ENCODE results near the gene FMNL2. TPM values are rescaled to one million over a fixed set of nuclear protein-coding genes. Genes with fewer than 3 reads are reported as not detected.

Gene FMNL2
- total RNA-seq, 1 experiment from 2014 or later = 16.3 TPM

- in situ Hi-C loops (cut with HindIII; ENCODE audit: low sequenced_read_pairs) = no loop called here
- no peak for DNase-seq (ENCODE audit: low spot score)
Observed at GRCh38 chr2:152395103-152395502, 60.1 kb downstream of the FMNL2 start.

DNA sequence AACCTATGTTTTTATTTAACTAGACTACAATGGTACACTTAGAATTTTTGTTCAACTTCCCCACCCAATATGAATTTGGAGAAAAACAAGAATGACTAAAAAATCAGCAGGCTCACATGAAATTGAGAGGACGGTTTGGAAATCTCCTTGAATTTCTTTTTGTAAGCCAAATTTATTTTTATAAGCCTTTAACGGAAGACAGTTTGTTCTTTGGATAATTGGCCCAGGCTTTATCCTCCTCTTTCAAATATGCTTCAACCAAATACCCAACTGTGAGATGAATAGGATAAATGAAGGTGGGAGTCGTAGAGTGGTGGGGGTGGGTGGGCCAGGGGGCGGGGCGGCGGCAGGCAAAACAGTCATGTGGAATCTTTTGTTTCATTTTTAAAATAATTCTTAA, 60.6 kb downstream of the FMNL2 start:
- in situ Hi-C loops (cut with HindIII; ENCODE audit: low sequenced_read_pairs) = no loop called here
- no peak for DNase-seq (ENCODE audit: low spot score)

GRCh38 chr2:152396051-152396511, 61.1 kb downstream of the FMNL2 start:
- no peak for DNase-seq (ENCODE audit: low spot score)
- in situ Hi-C loops (cut with HindIII; ENCODE audit: low sequenced_read_pairs) = no loop called here

GRCh38 chr2:152396763-152397162, 61.8 kb downstream of the FMNL2 start:
- in situ Hi-C loops (cut with HindIII; ENCODE audit: low sequenced_read_pairs) = no loop called here
- no peak for DNase-seq (ENCODE audit: low spot score)

DNA sequence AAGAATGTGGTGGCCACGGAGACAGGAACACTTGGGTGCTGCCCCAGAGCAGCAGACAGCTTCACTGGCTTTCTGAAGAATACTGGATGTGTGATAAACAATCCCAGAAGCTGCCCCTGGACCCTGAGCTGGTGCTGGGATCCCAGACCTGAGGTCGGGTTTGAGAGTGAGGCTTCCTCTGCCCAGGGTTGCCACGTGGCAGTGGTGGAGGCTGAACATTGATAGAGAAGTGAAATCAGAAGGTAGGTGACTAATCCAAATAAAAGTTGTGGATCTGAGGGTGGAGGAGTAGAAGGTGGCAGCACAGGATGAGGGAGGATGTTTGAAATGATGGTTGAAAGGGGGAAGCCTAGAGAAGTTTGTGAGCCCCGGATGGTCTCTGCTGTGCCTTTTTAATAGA, 64.0 kb downstream of the FMNL2 start:
- DNase-seq (ENCODE audit: low spot score) = no peak
- in situ Hi-C loops (cut with HindIII; ENCODE audit: low sequenced_read_pairs) = no loop called here

DNA sequence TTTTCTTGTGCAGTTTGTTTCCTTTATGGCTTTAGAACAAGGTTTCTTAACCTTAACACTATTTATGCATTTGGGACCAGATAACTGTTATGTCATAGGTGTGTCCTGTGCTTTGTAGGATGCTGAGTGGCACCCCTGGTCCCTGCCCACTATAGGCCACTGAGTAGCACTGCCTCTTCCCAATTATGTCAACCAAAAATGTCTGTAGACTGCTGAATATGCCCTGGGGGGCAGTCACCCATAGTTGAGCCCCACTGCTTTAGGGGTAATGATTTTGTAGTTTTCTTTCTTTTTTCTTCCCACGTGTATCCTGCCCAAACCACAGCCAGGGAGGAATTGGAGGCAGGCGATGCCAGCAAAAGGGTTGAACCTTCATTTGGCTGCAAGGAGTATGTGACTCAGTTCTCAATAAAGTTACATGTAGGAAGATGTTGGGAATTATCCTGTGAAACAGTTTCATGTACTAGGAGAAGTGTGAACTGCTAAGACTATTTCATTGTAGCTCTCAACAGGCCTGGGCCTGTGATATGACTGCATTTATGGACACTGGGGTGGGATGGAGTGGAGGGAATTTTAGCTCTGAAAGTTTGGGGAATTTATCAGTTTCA, 65.7 kb downstream of the FMNL2 start:
- in situ Hi-C loops (cut with HindIII; ENCODE audit: low sequenced_read_pairs) = no loop called here

GRCh38 chr2:152402780-152403759, 68.1 kb downstream of the FMNL2 start:
- in situ Hi-C loops (cut with HindIII; ENCODE audit: low sequenced_read_pairs) = no loop called here
- no peak for DNase-seq (ENCODE audit: low spot score)

More for the DNA sequence above, 65.7 kb downstream of the FMNL2 start:
- no peak for DNase-seq (ENCODE audit: low spot score)

DNA sequence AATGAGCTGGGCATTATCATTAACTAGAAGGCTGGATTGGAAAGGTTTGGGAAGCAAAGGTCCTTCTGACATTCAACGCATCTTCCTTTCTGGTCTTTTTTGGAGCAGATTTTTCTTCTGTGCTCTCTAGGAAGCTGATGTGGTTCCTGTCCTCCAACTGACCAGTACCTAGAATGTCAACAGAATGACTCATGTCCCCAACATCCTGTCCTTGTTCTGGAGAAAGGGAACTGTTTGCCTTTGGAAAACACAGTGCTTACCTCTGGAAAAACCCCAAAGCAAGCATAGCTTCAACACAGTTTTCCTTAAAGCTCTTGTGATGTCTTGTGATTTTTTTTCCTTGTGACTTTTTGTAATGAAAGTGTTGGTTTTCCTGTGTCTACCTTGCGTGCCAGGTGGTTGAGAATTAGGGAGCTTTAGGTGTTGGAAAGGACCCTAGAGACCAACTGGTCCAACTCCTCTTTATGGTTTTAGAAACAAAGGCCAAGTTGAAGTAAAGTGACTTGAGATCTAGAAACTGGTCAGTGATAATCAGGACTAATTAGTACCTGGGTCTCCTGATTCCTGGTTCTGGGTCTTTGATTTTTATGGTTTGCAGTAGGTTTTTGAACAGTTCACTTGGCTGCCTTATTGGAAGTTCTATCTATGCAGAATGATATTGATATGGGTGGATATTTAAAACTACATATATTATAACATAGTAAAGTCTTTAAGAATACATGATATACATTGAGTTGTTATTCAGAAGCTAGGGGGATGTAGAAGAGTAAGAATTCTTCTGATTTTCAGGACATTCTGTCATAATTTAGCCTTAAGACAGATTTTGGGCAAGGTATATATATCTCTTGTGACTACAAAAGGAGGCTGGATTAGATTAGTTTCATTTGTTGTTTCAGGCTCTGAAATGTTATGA, 70.5 kb downstream of the FMNL2 start:
- in situ Hi-C loops (cut with HindIII; ENCODE audit: low sequenced_read_pairs) = no loop called here
- DNase-seq (ENCODE audit: low spot score) = no peak

DNA sequence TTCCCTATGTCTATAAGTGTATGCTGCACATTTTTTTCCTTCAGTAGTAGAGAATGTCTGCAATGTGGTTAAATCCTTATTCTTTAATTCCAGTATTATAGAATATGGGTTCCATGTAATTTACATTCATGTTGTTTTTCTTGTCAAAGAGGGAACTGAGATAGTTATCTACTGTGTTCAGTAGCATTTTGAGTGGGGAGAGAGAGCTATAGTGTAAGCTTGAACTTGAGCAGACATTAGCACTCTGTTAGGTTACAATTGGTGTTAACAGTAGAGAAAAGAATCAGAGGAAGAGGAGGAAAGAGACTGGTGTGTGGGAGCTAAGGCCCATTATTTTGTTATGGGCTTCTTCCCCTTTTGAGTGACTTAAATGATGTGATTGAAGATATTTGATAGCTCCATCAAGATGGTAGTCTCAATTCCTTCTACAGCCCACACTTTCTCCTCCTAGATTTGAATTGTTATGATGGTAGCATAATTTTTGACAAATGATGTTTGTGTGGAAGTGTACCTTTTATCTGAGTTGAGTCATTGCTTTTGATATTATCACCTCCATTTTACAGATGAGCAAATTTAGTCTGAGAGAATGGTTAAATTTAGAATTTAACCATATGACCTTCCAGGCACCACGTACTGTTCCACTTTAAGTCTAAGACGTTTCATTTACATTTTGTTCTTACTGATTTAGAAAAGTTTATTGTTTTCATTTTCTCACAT, 71.3 kb downstream of the FMNL2 start:
- DNase-seq (ENCODE audit: low spot score) = no peak
- in situ Hi-C loops (cut with HindIII; ENCODE audit: low sequenced_read_pairs) = no loop called here

- DNase-seq (ENCODE audit: low spot score) = no peak
Observed at GRCh38 chr2:152406836-152407161, 71.8 kb downstream of the FMNL2 start.

GRCh38 chr2:152407204-152407721, 72.3 kb downstream of the FMNL2 start:
- in situ Hi-C loops (cut with HindIII; ENCODE audit: low sequenced_read_pairs) = no loop called here
- peak; percentile 78 for DNase-seq (ENCODE audit: low spot score)

More at GRCh38 chr2:152406836-152407161, 71.8 kb downstream of the FMNL2 start:
- in situ Hi-C loops (cut with HindIII; ENCODE audit: low sequenced_read_pairs) = no loop called here

DNA sequence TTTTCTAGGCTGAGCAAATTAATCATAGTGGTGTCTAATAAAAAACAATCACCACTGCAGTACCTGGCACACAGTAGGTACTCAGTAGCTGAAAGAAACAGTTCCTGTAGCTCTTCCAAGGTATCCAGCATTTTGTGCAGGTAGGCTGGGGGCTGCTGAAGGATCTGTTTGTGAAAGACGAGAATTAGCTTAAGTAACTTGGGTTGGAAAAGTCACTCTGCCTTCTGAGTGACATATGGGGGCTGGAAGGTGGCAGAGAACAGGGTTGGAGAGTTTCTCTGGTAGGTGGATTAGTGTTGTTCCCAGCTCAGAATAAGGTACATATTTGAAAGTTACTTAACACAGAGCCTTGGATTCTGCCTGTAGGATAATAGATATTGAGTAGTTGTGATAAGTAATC, 72.8 kb downstream of the FMNL2 start:
- no peak for DNase-seq (ENCODE audit: low spot score)
- in situ Hi-C loops (cut with HindIII; ENCODE audit: low sequenced_read_pairs) = no loop called here

DNA sequence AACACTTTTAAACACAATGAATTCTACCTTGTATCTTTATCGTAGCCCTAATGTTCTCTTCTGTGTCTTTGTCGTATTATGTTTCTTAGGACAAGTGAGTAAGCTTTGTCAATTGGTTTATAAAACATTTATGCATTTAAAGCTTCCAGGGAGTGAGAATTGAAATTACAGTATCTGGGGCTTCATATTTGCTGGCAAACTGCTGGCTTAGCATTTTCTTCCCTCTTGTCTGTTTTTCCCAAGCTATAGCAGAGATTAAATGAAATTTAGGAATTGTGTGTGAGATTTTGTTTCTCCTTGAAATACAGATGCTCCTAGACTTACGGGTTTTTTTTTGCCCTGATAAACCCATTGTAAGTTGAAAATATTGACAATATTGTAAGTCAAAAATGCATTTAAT, 73.3 kb downstream of the FMNL2 start:
- in situ Hi-C loops (cut with HindIII; ENCODE audit: low sequenced_read_pairs) = no loop called here

GRCh38 chr2:152409386-152410164, 74.6 kb downstream of the FMNL2 start:
- DNase-seq (ENCODE audit: low spot score) = no peak
- in situ Hi-C loops (cut with HindIII; ENCODE audit: low sequenced_read_pairs) = no loop called here

More for the DNA sequence above, 73.3 kb downstream of the FMNL2 start:
- DNase-seq (ENCODE audit: low spot score) = no peak

DNA sequence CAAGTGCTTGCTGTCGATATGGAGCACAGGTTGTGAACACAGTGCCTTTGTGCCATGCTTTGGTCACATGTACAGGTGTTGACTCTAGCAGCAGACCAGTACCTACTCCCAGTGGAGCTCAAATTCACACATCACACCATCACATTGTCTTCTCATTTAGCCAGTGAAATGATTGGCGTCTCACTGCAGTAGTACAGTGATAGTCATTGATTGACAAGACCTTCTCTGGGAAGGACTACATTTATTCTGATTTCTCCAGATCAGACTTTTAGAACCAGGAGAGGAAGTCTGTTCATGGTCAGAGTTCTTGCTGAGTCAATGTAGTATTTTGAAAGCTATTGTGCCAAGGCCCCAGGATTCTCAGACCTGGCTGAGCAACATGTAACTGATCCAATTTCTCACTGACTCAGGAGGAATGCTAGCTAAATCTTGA, 75.2 kb downstream of the FMNL2 start:
- in situ Hi-C loops (cut with HindIII; ENCODE audit: low sequenced_read_pairs) = no loop called here
- DNase-seq (ENCODE audit: low spot score) = no peak

DNA sequence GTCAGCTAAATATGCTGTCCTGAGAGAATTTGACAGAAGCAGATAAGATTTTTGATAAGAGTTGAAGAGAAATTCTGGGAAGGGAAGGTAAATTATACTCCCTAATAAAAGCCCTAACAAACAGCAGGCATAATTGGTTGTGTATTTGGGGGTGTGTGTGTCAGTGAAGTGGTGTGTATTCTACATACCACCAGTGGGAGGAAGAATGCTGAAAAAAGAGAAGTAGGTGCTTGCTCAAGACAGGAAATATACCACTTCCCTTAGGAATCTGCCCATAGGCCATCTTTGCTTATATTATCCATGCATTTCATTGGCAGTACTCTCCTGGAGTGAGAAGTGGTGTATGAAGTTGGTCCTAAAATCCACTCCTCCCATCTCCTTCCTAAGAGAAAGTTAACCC, 76.2 kb downstream of the FMNL2 start:
- DNase-seq (ENCODE audit: low spot score) = no peak
- in situ Hi-C loops (cut with HindIII; ENCODE audit: low sequenced_read_pairs) = no loop called here

- no peak for DNase-seq (ENCODE audit: low spot score)
- in situ Hi-C loops (cut with HindIII; ENCODE audit: low sequenced_read_pairs) = no loop called here
Observed at GRCh38 chr2:152413228-152414030, 78.5 kb downstream of the FMNL2 start.
